IMR-90 (cell line): ENCODE results near the gene PKHD1. TPM values are rescaled to one million over a fixed set of nuclear protein-coding genes. Genes with fewer than 3 reads are reported as not detected.

Experiments
- ATAC-seq: fragments of 200-7000 bp; cut with Tn5 transposase; 2 replicates; pipeline ENCODE4 v1.9.1; 2020; ENCODE audit warnings: low read depth, mild to moderate bottlenecking, moderate library complexity
- BruUV-seq: library from RNA; stranded (reverse); fragments of 400-500 nt; replicated peaks from 2 replicates; lab custom pipeline; 2021; lab: Mats Ljungman, UMichigan
- CTCF ChIA-PET: fragments of 300-600 bp; formaldehyde crosslinking; extraction: SDS; loops from one replicate; lab custom pipeline; 2021; ENCODE audit warnings: antibody characterized with exemption; lab: Yijun Ruan, JAX
- POLR2A ChIA-PET: fragments of 300-600 bp; sonication (Branson Sonifier 250); formaldehyde crosslinking; loops from one replicate; lab custom pipeline; 2022; ENCODE audit warnings: antibody characterized with exemption; ENCODE audit not compliant: unreplicated experiment; lab: Charles Lee
- DNase-seq: peaks from one replicate; pipeline ENCODE4 v3.0.0; 2013
- H2AFZ ChIP-seq: replicated peaks from 2 replicates; pipeline ENCODE3; 2013; ENCODE audit warnings: low read length, mild to moderate bottlenecking; ENCODE audit not compliant: poor library complexity
- H2AK5ac ChIP-seq: 2 replicates; pipeline ENCODE4 v1.6.1; 2013; ENCODE audit warnings: low read depth, low read length, inconsistent platforms
- H2AK9ac ChIP-seq: replicated peaks from 2 replicates; pipeline ENCODE3; 2013; ENCODE audit warnings: mild to moderate bottlenecking, low read depth, low read length, moderate library complexity; ENCODE audit not compliant: poor library complexity
- H2BK120ac ChIP-seq: 2 replicates; pipeline ENCODE4 v1.6.1; 2013; ENCODE audit warnings: low read depth, low read length, inconsistent platforms
- H2BK15ac ChIP-seq: 3 replicates; pipeline ENCODE4 v1.6.1; 2013; ENCODE audit warnings: low read depth, low read length, inconsistent platforms
- H2BK20ac ChIP-seq: 2 replicates; pipeline ENCODE4 v1.6.1; 2013; ENCODE audit warnings: low read depth, mild to moderate bottlenecking, inconsistent platforms, low read length, moderate library complexity
- H2BK5ac ChIP-seq: 2 replicates; pipeline ENCODE4 v1.6.1; 2013; ENCODE audit warnings: mild to moderate bottlenecking, low read depth, low read length, inconsistent platforms; ENCODE audit not compliant: poor library complexity, severe bottlenecking
- H3K14ac ChIP-seq: replicated peaks from 2 replicates; pipeline ENCODE4 v1.6.1; 2013; ENCODE audit warnings: low read depth, low read length, inconsistent platforms
- H3K18ac ChIP-seq: 2 replicates; pipeline ENCODE4 v1.6.1; 2013; ENCODE audit warnings: low read depth, low read length, control low read depth
- H3K23ac ChIP-seq: 2 replicates; pipeline ENCODE4 v1.6.1; 2013; ENCODE audit warnings: low read depth, low read length, inconsistent platforms
- H3K27ac ChIP-seq: 2 replicates; pipeline ENCODE4 v1.5.1; 2013; ENCODE audit warnings: mild to moderate bottlenecking, control low read depth, low read length; ENCODE audit not compliant: insufficient read depth
- H3K27me3 ChIP-seq: 2 replicates; pipeline ENCODE4 v1.6.1; 2013; ENCODE audit warnings: low read length; ENCODE audit not compliant: control insufficient read depth, insufficient read depth
- H3K36me3 ChIP-seq: 2 replicates; pipeline ENCODE4 v1.6.1; 2013; ENCODE audit warnings: low read length, mixed read lengths; ENCODE audit not compliant: control insufficient read depth, insufficient read depth
- H3K4ac ChIP-seq: 2 replicates; pipeline ENCODE4 v1.6.1; 2013; ENCODE audit warnings: low read depth, low read length, inconsistent platforms
- H3K4me1 ChIP-seq: 2 replicates; pipeline ENCODE4 v1.6.1; 2013; ENCODE audit warnings: low read length, mixed read lengths; ENCODE audit not compliant: control insufficient read depth, insufficient read depth
- H3K4me2 ChIP-seq: 2 replicates; pipeline ENCODE4 v1.6.1; 2013; ENCODE audit warnings: low read depth, mild to moderate bottlenecking, control low read depth, low read length, moderate library complexity
- H3K4me3 ChIP-seq: 2 replicates; pipeline ENCODE4 v1.5.1; 2013; ENCODE audit warnings: low read depth, mild to moderate bottlenecking, control low read depth, low read length, moderate library complexity; ENCODE audit not compliant: insufficient read depth
- H3K56ac ChIP-seq: 2 replicates; pipeline ENCODE4 v1.6.1; 2013; ENCODE audit warnings: low read length, inconsistent platforms; ENCODE audit not compliant: insufficient read depth; ENCODE audit errors: extremely low read depth
- H3K79me1 ChIP-seq, 2 experiments: 2 replicates each; pipeline ENCODE4 v1.6.1; 2013; ENCODE audit warnings: low read length in 2 of 2, inconsistent platforms in 1 of 2, low read depth in 1 of 2
- H3K9ac ChIP-seq: 2 replicates; pipeline ENCODE4 v1.6.1; 2013; ENCODE audit warnings: low read depth, low read length, control low read depth
- H3K9me1 ChIP-seq: 2 replicates; pipeline ENCODE4 v1.6.1; 2013; ENCODE audit warnings: low read length, inconsistent platforms; ENCODE audit not compliant: insufficient read depth
- H3K9me3 ChIP-seq: 2 replicates; pipeline ENCODE4 v1.6.1; 2013; ENCODE audit warnings: low read length; ENCODE audit not compliant: control insufficient read depth, insufficient read depth
- H4K20me1 ChIP-seq: 2 replicates; pipeline ENCODE4 v1.6.1; 2013; ENCODE audit warnings: low read length, inconsistent platforms; ENCODE audit not compliant: insufficient read depth
- H4K5ac ChIP-seq: 2 replicates; pipeline ENCODE4 v1.6.1; 2013; ENCODE audit warnings: mild to moderate bottlenecking, low read depth, low read length, control low read depth
- H4K8ac ChIP-seq, 2 experiments: 2 replicates each; pipeline ENCODE4 v1.6.1; 2013; ENCODE audit warnings: low read depth in 2 of 2, low read length in 2 of 2, control low read depth in 1 of 2, inconsistent platforms in 1 of 2
- H4K91ac ChIP-seq: 2 replicates; pipeline ENCODE4 v1.6.1; 2013; ENCODE audit warnings: low read depth, low read length, inconsistent platforms; ENCODE audit not compliant: insufficient read depth
- BHLHE40 ChIP-seq: fragments of 150-350 bp; IDR thresholded peaks from 2 replicates; pipeline ENCODE4 v1.6.1; 2016; ENCODE audit warnings: mild to moderate bottlenecking, low read depth, low read length
- CHD1 ChIP-seq: IDR thresholded peaks from 2 replicates; pipeline ENCODE4 v1.6.1; 2012; ENCODE audit warnings: low read depth, low read length, improper control_type of control experiment
- CTCF ChIP-seq: conservative IDR thresholded peaks from 2 replicates; pipeline ENCODE4 v1.5.1; 2012; ENCODE audit warnings: mild to moderate bottlenecking, low read depth, low read length, improper control_type of control experiment
- FOS ChIP-seq: fragments of 150-350 bp; IDR thresholded peaks from 2 replicates; pipeline ENCODE4 v1.6.1; 2016; ENCODE audit warnings: low read depth, low read length
- MXI1 ChIP-seq: IDR thresholded peaks from 2 replicates; pipeline ENCODE4 v1.6.1; 2012; ENCODE audit warnings: low read depth, mild to moderate bottlenecking, low read length, moderate library complexity, borderline replicate concordance
- NFE2L2 ChIP-seq: fragments of 150-350 bp; IDR thresholded peaks from 2 replicates; pipeline ENCODE4 v1.6.1; 2016; ENCODE audit warnings: low read depth, mild to moderate bottlenecking, low read length
- POLR2A ChIP-seq: IDR thresholded peaks from 2 replicates; pipeline ENCODE4 v1.6.1; 2012; ENCODE audit warnings: mild to moderate bottlenecking, low read depth, low read length
- RAD21 ChIP-seq: IDR thresholded peaks from 2 replicates; pipeline ENCODE4 v1.6.1; 2012; ENCODE audit warnings: low read length, improper control_type of control experiment
- RCOR1 ChIP-seq: IDR thresholded peaks from 2 replicates; pipeline ENCODE4 v1.6.1; 2012; ENCODE audit warnings: mild to moderate bottlenecking, low read length, improper control_type of control experiment; ENCODE audit not compliant: insufficient replicate concordance
- RFX5 ChIP-seq: IDR thresholded peaks from 2 replicates; pipeline ENCODE4 v1.8.0; 2012; ENCODE audit warnings: low read depth, mild to moderate bottlenecking, low read length, moderate library complexity
- WGBS, 2 experiments: methylation state at CpG; one replicate each; pipeline versions ENCODE4 v1.1.5 to v1.1.7; 2013; ENCODE audit warnings: missing lambda C conversion rate in 2 of 2; ENCODE audit not compliant: insufficient read length in 1 of 2; ENCODE audit errors: extremely low coverage in 2 of 2; 5-methylcytosine and 5-hydroxymethylcytosine counted together
- dilution Hi-C: fragments of 300-500 bp; cut with HindIII; formaldehyde crosslinking; loops from one replicate; pipeline ENCODE4 v1.14.3; 2018; ENCODE audit warnings: low sequenced_read_pairs; ENCODE audit not compliant: unreplicated experiment
- in situ Hi-C: fragments of 300-500 bp; cut with MboI; formaldehyde crosslinking; loops from 3 replicates; pipeline ENCODE4 v1.14.3; 2019; ENCODE audit warnings: low sequenced_read_pairs, inconsistent platforms, mixed read lengths
- intact Hi-C: fragments of 100-400 bp; cut with micrococcal nuclease; formaldehyde crosslinking; loops from 2 replicates; pipeline ENCODE4 v1.10.0; 2022
- polyA plus RNA-seq, 3 experiments: library from polyadenylated mRNA; depleted of rRNA; stranded (reverse); fragments of >200 nt; gene quantifications; 2 replicates each; pipeline ENCODE4 v1.2.3, GENCODE V29; 2012; ENCODE audit warnings: low replicate concordance in 1 of 3
- total RNA-seq: library from RNA; depleted of rRNA; stranded (reverse); fragments of >200 nt; gene quantifications from 2 replicates; pipeline ENCODE4 v1.2.3, GENCODE V29; 2012
- TF ChIP-seq, protein P1 (sequence below): fragments of 150-350 bp; IDR thresholded peaks from 2 replicates; pipeline ENCODE4 v1.6.1; 2016; ENCODE audit warnings: low read depth, mild to moderate bottlenecking, low read length, moderate library complexity, borderline replicate concordance
- TF ChIP-seq, protein P2 (sequence below): fragments of 150-350 bp; IDR thresholded peaks from 2 replicates; pipeline ENCODE4 v1.6.1; 2017; ENCODE audit warnings: mild to moderate bottlenecking, antibody characterized with exemption, low read length, low read depth

Gene PKHD1
- total and polyA plus RNA-seq, 2 of the 4 experiments (the other 2 are of a cell fraction) = not detected

DNA sequence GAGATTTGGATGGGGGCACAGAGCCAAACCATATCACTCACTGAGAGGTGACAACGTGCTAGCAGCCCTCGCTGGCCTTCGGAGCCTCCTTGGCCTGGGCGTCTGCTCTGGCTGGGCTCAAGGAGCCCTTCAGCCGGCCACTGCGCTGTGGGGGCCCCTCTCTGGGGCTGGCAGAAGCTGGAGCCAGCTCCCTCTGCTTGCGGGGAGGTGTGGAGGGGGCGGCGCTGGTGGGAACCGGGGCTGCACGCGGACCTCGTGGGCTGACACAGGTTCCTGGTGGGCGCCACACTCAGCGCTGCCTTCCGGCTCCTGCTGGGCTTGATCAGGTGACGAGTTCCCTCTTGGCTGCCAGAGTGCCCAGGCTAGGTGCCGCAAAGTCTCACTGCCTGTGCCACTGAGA, 489.2 kb downstream of the PKHD1 start:
- Histone ChIP-seq H2BK20ac (no peak overlapping the region), H4K20me1 (no peaks in the 10 kb centered on the region), H2AFZ (no peak overlapping the region), H3K9ac (no peak overlapping the region), H2AK9ac (no peak overlapping the region), H3K4me3 (no peak overlapping the region), H3K9me3 (peaks cover 7% of the 10 kb centered on the region), H4K8ac (no peak overlapping the region), H3K9me1 (no peaks in the 10 kb centered on the region), H3K23ac (no peak overlapping the region), H4K91ac (no peak overlapping the region), H3K18ac (no peak overlapping the region), H3K14ac (no peak overlapping the region), H2BK120ac (no peak overlapping the region), H3K27me3 (no peaks in the 10 kb centered on the region), H2AK5ac (no peak overlapping the region), H2BK15ac (no peak overlapping the region), H3K79me1 (no peaks in the 10 kb centered on the region), H2BK5ac (no peak overlapping the region), H3K4ac (no peak overlapping the region), H3K36me3 (no peaks in the 10 kb centered on the region), H3K56ac (no peak overlapping the region), H3K4me1 (no peaks in the 10 kb centered on the region), H4K5ac (no peak overlapping the region), H3K27ac (no peak overlapping the region), H3K4me2 (no peak overlapping the region)
- dilution Hi-C loops (no loop called here), intact Hi-C loops (no loop called here), in situ Hi-C loops (no loop called here)
- ChIA-PET CTCF (no interaction called here), POLR2A (no interaction called here)
- WGBS, 2 experiments = 85% methylated on average over 11 of the region's 18 CpGs; no CpG with 5 or more reads in 1 of the 2 experiments
- BruUV-seq = no TSS peak
- ATAC-seq (no peak), DNase-seq (no peak)
- no peak for TF ChIP-seq FOS
- TF ChIP-seq NFE2L2 = no peak
- no peak for TF ChIP-seq RCOR1
- TF ChIP-seq BHLHE40 = no peak
- TF ChIP-seq, protein P1, sequence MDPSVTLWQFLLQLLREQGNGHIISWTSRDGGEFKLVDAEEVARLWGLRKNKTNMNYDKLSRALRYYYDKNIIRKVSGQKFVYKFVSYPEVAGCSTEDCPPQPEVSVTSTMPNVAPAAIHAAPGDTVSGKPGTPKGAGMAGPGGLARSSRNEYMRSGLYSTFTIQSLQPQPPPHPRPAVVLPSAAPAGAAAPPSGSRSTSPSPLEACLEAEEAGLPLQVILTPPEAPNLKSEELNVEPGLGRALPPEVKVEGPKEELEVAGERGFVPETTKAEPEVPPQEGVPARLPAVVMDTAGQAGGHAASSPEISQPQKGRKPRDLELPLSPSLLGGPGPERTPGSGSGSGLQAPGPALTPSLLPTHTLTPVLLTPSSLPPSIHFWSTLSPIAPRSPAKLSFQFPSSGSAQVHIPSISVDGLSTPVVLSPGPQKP = no peak
- TF ChIP-seq POLR2A = no peak
- no peak for TF ChIP-seq MXI1
- TF ChIP-seq CHD1 = no peak
- no peak for TF ChIP-seq CTCF
- TF ChIP-seq, protein P2, sequence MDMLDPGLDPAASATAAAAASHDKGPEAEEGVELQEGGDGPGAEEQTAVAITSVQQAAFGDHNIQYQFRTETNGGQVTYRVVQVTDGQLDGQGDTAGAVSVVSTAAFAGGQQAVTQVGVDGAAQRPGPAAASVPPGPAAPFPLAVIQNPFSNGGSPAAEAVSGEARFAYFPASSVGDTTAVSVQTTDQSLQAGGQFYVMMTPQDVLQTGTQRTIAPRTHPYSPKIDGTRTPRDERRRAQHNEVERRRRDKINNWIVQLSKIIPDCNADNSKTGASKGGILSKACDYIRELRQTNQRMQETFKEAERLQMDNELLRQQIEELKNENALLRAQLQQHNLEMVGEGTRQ = no peak
- TF ChIP-seq RFX5 = no peak
- no peak for TF ChIP-seq RAD21
